ENCODE measurements around the gene GRIK2. TPM values are rescaled to one million over a fixed set of nuclear protein-coding genes. Genes with fewer than 3 reads are reported as not detected.

The GRIK2 gene
- total RNA-seq, 1 donor from 2014 or later: 95.5 TPM

DNA sequence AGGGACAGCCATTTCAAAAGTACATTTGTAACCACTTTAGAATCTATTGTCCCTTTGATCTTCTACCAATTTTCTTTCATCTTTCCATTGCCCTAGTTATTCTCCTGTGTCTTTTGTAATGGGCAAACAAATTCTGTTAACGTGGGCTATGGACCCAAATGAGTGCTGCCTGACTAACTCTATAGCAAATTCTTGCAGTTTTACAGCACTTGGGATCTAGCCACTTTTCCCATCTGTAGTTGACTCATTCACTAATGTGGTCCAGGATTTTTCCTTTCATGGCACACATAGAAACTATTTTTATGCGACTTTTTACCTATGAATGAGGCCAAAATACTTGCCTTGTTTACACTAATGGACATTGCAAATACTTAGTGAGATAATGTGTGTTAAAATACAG is 52.0 kb downstream of the GRIK2 start:
- H3K9me3 Mint-ChIP-seq (ENCODE audit: unreplicated experiment): no peaks in the 10 kb centered on the region
- no peak overlapping the region for H3K27ac Mint-ChIP-seq (ENCODE audit: unreplicated experiment)
- H3K4me3 Mint-ChIP-seq (ENCODE audit: unreplicated experiment): no peak overlapping the region
- no peak for DNase-seq
- TF ChIP-seq, protein P1, sequence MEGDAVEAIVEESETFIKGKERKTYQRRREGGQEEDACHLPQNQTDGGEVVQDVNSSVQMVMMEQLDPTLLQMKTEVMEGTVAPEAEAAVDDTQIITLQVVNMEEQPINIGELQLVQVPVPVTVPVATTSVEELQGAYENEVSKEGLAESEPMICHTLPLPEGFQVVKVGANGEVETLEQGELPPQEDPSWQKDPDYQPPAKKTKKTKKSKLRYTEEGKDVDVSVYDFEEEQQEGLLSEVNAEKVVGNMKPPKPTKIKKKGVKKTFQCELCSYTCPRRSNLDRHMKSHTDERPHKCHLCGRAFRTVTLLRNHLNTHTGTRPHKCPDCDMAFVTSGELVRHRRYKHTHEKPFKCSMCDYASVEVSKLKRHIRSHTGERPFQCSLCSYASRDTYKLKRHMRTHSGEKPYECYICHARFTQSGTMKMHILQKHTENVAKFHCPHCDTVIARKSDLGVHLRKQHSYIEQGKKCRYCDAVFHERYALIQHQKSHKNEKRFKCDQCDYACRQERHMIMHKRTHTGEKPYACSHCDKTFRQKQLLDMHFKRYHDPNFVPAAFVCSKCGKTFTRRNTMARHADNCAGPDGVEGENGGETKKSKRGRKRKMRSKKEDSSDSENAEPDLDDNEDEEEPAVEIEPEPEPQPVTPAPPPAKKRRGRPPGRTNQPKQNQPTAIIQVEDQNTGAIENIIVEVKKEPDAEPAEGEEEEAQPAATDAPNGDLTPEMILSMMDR (IDR thresholded peaks at IDR 0.05; ENCODE audit: partially characterized antibody, unreplicated experiment): no peak
- no peaks in the 10 kb centered on the region for H3K36me3 Mint-ChIP-seq (ENCODE audit: unreplicated experiment)
- peaks cover 12% of the 10 kb centered on the region for H3K4me1 Mint-ChIP-seq (ENCODE audit: low read depth, unreplicated experiment)
- H3K27me3 Mint-ChIP-seq (ENCODE audit: unreplicated experiment): no peaks in the 10 kb centered on the region

- no peak for DNase-seq
- H3K27ac Mint-ChIP-seq (ENCODE audit: unreplicated experiment): no peak overlapping the region
- TF ChIP-seq, protein P1 (IDR thresholded peaks at IDR 0.05; ENCODE audit: partially characterized antibody, unreplicated experiment): no peak
Measured at GRCh38 chr6:101450901-101451300, 57.4 kb downstream of the GRIK2 start.

DNA sequence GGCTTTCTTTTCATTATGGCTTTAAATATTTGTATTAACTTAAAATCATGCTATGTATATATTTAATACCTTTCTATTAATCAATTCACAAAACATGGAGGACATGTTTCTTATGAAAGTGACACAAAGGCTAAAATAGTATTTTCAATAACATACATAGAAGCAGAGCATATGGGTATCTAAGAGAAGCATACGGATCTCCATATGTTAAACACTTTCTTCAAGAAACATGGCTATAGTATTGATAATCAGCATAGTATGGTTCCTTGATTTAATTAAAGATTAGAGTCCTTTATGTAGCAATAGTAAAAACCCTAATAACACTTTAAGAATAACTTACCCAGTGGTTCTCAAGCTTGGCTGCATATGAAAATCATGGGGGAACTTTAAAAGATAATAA is 58.5 kb downstream of the GRIK2 start:
- Mint-ChIP-seq H3K4me3 (ENCODE audit: unreplicated experiment) (no peak overlapping the region), H3K9me3 (ENCODE audit: unreplicated experiment) (no peaks in the 10 kb centered on the region), H3K27me3 (ENCODE audit: unreplicated experiment) (no peaks in the 10 kb centered on the region), H3K36me3 (ENCODE audit: unreplicated experiment) (no peaks in the 10 kb centered on the region), H3K27ac (ENCODE audit: unreplicated experiment) (no peak overlapping the region), H3K4me1 (ENCODE audit: low read depth, unreplicated experiment) (peaks cover 13% of the 10 kb centered on the region)
- TF ChIP-seq, protein P1 (IDR thresholded peaks at IDR 0.05; ENCODE audit: partially characterized antibody, unreplicated experiment): no peak
- no peak for DNase-seq

More at GRCh38 chr6:101450901-101451300, 57.4 kb downstream of the GRIK2 start:
- H3K36me3 Mint-ChIP-seq (ENCODE audit: unreplicated experiment): no peaks in the 10 kb centered on the region
- H3K9me3 Mint-ChIP-seq (ENCODE audit: unreplicated experiment): no peaks in the 10 kb centered on the region
- H3K4me1 Mint-ChIP-seq (ENCODE audit: low read depth, unreplicated experiment): peaks cover 13% of the 10 kb centered on the region
- H3K27me3 Mint-ChIP-seq (ENCODE audit: unreplicated experiment): no peaks in the 10 kb centered on the region
- H3K4me3 Mint-ChIP-seq (ENCODE audit: unreplicated experiment): no peak overlapping the region

GRCh38 chr6:101453221-101453620 is 59.7 kb downstream of the GRIK2 start:
- TF ChIP-seq, protein P1 (IDR thresholded peaks at IDR 0.05; ENCODE audit: partially characterized antibody, unreplicated experiment): no peak
- Mint-ChIP-seq H3K27ac (ENCODE audit: unreplicated experiment) (no peak overlapping the region), H3K27me3 (ENCODE audit: unreplicated experiment) (no peaks in the 10 kb centered on the region), H3K9me3 (ENCODE audit: unreplicated experiment) (no peaks in the 10 kb centered on the region), H3K4me1 (ENCODE audit: low read depth, unreplicated experiment) (peaks cover 15% of the 10 kb centered on the region), H3K36me3 (ENCODE audit: unreplicated experiment) (no peaks in the 10 kb centered on the region), H3K4me3 (ENCODE audit: unreplicated experiment) (no peak overlapping the region)
- no peak for DNase-seq

- H3K36me3 Mint-ChIP-seq (ENCODE audit: unreplicated experiment): no peaks in the 10 kb centered on the region
- TF ChIP-seq, protein P1 (IDR thresholded peaks at IDR 0.05; ENCODE audit: partially characterized antibody, unreplicated experiment): no peak
- H3K9me3 Mint-ChIP-seq (ENCODE audit: unreplicated experiment): no peaks in the 10 kb centered on the region
- H3K4me3 Mint-ChIP-seq (ENCODE audit: unreplicated experiment): no peak overlapping the region
- no peaks in the 10 kb centered on the region for H3K27me3 Mint-ChIP-seq (ENCODE audit: unreplicated experiment)
- no peak for DNase-seq
- peak overlapping the region; percentile 2 for H3K27ac Mint-ChIP-seq (ENCODE audit: unreplicated experiment)
- peaks cover 15% of the 10 kb centered on the region for H3K4me1 Mint-ChIP-seq (ENCODE audit: low read depth, unreplicated experiment)
Measured at GRCh38 chr6:101454106-101454676, 60.7 kb downstream of the GRIK2 start.
